MV-4-11 (cell line): ENCODE measurements around the gene BLCAP.
A peak's percentile ranks its signal among the peaks of the same experiment; 100 is the strongest.
"Not testable (repeated sequence)": the region's sequence is repeated elsewhere in the genome, so short reads cannot be mapped to it uniquely, and the experiment has no call there.

Experiments used
- DNase-seq: peaks from one replicate; lab custom pipeline; 2025; lab: John Stamatoyannopoulos, UW

Gene BLCAP, protein sequence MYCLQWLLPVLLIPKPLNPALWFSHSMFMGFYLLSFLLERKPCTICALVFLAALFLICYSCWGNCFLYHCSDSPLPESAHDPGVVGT

DNA sequence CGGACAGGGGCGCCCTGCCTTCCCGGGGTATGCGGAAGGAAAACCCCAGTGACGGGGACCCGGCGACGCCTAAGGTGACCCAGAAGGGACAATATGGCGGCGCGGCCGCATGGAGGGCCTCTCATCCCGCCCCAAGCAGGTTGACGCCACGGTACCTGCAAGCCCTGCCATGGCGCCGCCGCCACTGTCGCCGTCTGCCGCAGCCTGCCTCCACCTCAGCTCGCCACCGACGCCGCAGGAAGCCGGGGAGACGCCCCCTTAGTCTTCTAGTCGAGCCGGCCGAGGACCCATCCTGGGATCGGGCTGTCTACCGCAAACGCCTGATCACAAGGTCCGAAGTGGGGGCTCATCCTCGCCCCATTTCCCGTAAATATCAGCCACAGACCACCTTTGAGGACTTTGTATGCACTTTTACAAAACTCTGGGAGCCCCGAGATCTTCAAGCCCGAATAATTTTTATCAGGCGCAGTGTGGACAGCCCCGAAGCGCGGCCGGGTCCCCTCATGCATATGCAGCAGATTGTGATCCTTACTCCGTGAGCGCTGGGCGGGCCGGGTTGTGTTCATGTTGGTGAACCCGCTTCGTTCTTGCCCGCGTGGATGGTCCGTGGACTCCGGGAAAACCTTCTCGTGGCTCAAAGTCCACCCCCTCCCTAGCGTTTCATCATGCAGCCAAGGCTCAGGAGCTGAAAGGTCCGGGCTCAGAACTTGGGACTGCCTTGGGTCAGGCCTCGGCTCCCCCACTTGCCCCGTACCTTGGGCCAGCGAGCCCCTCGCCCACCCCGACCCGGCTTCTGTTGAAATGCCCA is at the start of gene BLCAP:
BLCAP (minus strand) TSS at position 239 of the 808 bp plus-strand sequence. CDS start 8,702 bp downstream, outside the sequence.
- peak; percentile 83 for DNase-seq

DNA sequence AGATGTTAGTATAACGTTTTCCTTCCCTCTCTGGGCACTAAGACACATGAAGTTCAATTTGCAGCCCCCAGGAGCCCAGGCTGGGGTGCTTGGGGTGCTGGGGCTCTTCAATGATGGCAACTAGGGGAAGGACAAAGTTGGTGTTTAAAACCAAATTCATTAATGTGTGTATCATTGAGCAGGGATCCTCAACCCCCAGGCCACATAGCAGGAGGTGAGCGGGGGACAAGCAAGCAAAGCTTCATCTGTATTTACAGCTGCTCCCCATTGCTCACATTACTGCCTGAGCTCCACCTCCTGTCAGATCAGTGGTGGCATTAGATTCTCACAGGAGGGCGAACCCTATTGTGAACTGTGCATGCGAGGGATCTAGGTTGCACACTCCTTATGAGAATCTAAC is 49.8 kb upstream of the BLCAP start:
- DNase-seq = not testable (repeated sequence)

DNA sequence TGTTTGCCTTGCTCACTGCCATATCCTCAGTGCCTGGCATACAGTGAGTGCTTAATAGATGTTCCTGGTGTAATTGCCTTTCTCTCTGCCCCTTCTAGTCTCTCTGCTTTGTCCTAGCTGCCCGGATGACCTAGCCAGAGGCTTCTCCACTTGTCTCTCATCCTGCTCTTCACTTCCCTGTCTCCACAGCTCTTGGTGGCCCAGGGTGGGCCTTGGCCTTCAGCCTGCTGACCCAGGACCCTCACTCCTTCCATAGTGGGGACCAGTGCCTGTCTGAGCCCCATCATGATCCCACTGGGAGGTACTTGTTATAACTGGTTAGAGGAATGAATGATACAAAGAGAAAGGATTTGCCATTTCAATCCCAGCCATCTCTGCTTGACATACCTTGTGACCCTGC is 49.2 kb upstream of the BLCAP start:
- DNase-seq = no peak

DNA sequence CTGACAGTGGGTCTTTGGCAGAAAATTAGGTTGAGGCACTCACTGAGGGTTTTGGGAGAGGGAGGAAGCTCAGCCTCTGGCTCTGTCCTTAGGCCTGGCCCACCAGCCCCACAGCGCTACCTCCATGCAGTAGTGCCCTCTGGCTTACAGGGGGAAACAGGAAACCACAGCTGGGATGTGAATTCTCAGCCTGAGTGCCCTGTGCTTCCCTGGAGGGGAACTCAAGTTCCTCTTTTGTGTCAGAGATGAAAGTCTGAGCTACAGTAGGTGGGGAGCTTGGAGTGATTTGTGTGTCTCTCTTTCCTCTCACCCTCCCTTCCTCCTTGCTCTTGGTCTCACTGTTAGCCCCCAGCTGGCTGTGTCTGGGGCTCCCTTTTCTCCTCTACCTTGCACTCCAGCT is 48.2 kb upstream of the BLCAP start:
- DNase-seq = peak; percentile 82

GRCh38 chr20:37574199-37574890 is 46.7 kb upstream of the BLCAP start:
- DNase-seq = no peak

GRCh38 chr20:37573626-37574198 is 46.0 kb upstream of the BLCAP start:
- no peak for DNase-seq

DNA sequence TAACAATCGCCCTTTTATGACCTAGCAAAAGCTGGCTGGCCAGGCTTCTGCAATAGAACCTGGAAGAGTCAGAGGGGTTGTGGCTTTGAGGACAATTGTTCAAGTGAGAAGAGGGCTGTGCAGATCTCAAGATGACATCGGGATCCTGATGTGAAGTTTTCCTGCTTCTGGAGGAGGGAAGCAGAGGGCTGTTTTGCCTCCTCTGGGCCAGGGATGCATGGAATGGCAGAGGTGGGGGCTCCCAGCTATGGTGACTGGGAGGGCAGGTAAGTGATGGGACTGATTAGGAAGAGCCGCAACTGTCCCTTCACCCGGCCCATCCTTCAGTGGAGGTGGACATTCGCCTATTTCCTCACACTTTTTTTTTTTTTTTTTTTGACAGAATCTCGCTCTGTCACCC is 43.4 kb upstream of the BLCAP start:
- DNase-seq = no peak

GRCh38 chr20:37570419-37570818 is 42.7 kb upstream of the BLCAP start:
- no peak for DNase-seq

DNA sequence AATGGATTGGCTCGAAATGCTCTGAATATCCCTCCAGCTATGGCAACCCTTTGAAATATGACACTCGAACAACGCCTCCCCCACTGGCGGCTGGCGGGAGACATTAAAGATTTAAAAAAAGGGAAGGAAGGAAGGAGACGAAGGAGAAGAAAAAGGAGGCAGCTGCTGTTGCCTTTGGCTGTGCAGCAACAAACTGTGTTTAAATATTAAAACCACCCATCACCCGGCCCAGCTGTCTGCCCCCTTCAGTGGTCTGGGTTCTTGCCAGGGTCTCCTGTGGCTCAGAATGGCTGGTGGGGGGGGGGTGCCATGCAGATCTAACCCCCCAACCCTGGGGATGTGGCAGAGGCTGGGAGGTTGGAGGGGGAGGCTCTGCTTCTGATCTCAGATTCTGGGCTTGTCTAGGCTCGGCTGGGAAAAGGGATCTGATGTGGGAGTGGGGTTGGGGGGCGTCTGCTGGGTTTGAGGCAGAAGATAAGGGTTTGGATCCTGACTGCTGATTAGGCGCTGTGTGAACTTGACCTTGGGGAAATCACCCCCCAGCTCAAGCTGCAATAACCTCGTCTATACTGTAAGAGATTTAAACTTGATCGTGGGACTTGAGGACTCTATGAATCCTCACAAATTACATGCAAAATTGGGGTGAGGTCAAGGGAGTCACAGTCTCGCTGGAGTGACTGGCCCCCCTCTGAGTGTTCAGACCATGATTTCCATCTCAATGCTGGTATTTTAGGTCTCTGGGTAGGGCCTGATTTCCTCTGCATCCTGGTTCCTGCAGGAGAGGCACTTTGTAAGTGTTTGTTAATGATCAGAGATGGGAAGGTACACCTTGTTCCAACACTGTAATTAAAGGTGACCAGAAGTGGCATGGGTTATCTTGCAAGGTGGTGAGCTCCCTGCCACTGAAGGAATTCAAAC is 40.3 kb upstream of the BLCAP start:
- peak; percentile 43 for DNase-seq

DNA sequence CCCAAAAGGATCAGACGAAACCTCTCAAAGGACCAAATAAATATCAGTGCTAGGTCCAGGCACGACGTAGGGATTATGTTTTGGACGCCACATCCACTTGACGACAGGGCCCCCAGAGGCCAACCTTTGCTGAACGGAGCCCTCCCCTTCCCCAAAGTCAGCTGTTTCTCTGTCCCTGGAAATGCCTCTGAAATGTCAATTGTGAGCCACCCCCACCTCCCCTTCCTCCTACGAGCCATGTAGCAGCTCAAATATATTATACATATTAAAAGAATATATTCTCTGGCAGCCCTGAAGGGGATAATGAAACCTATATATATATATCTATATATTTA is 39.6 kb upstream of the BLCAP start:
- no peak for DNase-seq

DNA sequence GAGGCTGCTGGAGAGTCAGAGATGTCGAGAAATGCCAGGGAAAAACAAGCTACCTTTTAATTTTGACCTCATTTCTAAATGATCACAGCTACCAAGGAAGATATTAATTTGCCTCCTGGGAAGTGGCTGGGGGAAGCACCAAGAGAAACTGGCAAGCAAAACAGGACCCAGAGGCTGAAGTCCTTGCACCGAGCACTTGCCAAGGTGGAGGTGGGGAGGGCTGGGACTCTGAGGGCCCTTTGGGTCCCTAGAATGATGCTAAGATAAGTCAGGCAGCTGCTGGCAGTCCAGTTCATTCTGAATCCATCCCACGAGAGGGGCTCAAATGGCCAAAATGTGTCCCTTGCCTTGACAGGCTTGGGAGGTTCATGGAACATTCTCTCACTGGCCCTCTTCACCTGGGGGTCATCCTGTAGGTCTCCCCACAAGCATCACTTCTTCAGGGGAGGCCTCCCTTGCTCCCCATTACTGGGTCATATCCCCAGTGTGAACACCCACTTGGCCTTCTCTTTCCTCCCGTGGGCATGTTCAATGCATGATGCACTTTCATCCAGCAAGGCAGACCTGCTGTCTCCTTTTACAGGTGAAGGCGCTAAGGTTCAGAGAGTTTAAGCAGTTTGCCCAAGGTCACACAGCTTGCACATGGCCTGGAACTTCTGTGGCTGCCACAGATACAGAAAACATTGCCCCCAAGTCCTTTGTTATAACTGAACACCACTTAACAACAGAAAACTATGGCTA is 39.1 kb upstream of the BLCAP start:
- no peak for DNase-seq

DNA sequence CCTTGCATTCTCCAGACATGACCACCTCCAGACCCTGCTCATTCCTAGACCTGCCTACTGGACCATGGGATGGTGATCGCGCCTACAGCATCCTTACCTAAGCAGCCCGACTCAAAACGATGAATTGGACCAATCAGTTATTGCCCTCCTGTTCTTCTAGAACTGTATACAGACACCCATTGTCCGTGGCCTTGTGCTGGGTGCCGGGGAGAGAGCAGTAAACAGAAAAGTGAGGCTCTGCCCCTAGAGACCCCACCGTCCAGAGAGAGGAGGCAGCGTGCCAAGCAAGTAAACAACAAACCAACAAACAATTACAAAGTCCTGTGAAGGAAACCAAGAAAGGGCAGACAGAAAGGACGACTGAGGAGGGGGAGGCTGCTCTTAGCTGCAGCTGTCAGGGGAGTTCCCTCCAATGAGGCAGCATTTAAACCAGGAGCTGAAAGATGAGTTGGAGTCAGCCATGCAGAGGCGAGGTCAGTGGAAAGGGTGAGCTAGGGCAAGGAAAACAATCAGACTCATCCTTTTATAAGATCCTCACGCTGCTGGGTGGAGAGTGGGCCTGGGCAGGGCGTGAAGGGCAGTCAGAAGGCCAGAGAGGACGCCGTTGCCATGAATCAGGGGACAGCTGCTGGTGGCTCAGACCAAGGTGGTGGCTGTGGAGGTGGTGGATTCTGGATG is 37.6 kb upstream of the BLCAP start:
- DNase-seq = no peak

- no peak for DNase-seq
These were observed 36.9 kb upstream of the BLCAP start for GRCh38 chr20:37564388-37565133.

DNA sequence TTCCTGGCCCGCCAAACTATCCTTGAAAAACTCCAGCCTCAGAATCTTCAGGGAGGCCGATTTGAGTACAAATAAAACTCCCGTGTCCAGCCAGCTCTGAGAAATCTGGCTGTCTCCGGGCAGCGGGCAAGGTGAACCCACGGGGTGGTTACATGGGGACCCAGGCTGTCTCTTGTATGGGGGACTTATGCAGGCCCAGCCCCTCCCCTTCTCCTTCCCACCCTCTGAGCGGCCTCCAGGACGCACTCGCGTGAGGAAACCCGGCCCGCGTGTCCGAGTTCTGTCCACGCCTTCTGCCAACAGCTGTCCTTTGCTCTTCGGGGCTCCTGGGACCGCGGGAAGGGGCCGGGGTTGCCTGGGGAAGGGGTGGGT is 36.3 kb upstream of the BLCAP start:
- DNase-seq = no peak

DNA sequence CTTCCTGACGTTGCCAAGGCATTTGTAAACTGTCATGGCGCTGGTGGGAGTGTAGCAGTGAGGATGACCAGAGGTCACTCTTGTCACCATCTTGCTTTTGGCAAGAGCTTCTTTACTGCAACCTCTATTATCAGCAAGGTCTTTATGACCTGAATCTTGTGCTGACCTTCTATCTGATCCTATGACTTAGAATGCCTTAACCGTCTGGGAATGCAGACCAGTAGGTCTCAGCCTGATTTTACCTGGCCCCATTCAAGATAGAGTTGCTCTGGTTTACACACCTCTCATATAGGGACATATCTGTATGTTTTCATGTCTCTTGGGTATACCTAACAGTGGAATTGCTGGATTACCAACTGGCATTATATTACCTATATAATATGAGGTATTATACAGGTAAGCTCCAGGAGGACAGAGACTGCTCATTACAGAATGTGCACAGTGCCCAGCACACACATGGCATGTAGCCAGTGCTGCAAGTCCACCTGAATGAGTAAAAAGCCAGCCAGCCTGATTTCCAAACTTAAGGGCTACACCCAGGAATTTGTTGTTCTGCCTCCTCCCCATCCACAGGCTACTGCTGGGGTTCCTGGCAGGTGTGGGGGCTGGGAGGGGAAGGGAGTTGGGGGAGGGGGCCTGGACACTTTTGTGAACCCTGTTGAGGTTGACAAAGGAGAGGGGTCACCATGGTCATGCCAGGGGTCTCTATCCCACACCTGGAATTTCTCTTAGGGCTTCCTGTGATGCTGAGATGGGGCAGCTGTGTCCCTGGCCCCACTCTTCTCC is 35.2 kb upstream of the BLCAP start:
- DNase-seq = no peak

DNA sequence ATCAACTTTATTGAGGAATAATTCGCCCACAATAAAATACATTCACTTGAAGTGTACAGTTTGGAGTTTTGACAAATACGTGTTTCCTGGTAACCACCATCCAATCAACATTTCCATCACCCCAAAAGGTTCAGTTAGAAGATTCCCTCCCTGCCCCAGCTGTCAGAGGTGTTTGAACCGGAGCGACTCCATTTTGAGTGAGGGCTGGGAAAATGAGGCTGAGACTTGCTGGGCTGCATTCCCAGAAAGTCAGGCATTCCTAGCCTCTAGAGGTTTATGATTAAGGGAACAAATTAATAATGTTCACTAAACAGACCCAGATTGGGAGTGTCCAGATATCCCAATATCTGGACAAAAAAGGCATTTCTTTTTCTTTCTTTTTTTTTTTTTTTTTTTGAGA is 33.0 kb upstream of the BLCAP start:
- DNase-seq = no peak

GRCh38 chr20:37559312-37560027 is 31.8 kb upstream of the BLCAP start:
- peak; percentile 68 for DNase-seq

DNA sequence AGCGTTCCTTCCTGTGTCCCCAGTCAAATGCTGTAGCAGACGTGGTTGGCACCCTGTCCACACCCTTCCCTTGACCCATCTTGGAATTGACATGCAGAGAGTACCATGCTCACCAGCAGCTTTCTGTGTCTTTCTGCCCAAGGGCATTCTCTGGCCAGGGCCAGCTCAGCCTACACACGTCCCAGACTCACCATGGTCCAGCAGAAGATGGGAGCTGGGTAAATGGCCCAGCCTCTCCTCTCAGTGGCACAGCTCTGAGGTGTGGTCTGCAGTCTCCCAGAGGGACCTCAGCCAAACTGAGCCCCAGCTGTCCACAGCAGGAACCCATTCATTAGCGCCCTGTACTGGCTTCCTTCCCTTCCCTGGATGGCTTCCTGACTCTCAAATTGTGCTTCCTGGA is 31.1 kb upstream of the BLCAP start:
- no peak for DNase-seq

GRCh38 chr20:37558306-37558705 is 30.6 kb upstream of the BLCAP start:
- no peak for DNase-seq
